ENCODE measurements around the gene IFI6.

IFI6 gene

GRCh38 chr1:27689423-27690173 is 17.6 kb upstream of the IFI6 start:
- Histone ChIP-seq H3K4me3 (ENCODE audit: low read length) (no peak overlapping the region), H3K4me1 (ENCODE audit: control insufficient read depth, low read length) (no peaks in the 10 kb centered on the region), H3F3A (ENCODE audit: control insufficient read depth, insufficient read depth) (no peaks in the 10 kb centered on the region), H3K27me3 (ENCODE audit: control insufficient read depth, low read length) (peaks cover 25% of the 10 kb centered on the region), H3K4me2 (ENCODE audit: low read length) (no peak overlapping the region), H3K79me2 (ENCODE audit: control insufficient read depth, low read length) (no peaks in the 10 kb centered on the region), H3K9me2 (replicated peaks; ENCODE audit: control insufficient read depth, low read length) (no peaks in the 10 kb centered on the region), H3K36me3 (ENCODE audit: control insufficient read depth, low read length) (no peaks in the 10 kb centered on the region), H3K9me3 (ENCODE audit: control insufficient read depth, insufficient read depth, low read length) (no peaks in the 10 kb centered on the region), H3K27ac (ENCODE audit: low read depth, low read length) (no peak overlapping the region), H4K20me1 (ENCODE audit: control insufficient read depth, insufficient read depth, low read depth, low read length) (no peaks in the 10 kb centered on the region)
- TF ChIP-seq CTCF (IDR thresholded peaks at IDR 0.05; ENCODE audit: low read depth, low read length, poor library complexity, severe bottlenecking) (no peak), EZH2phosphoT487 (IDR thresholded peaks at IDR 0.05; ENCODE audit: borderline replicate concordance, low read length) (no peak)

GRCh38 chr1:27687906-27688305 is 15.9 kb upstream of the IFI6 start:
- Histone ChIP-seq H3K27ac (ENCODE audit: low read depth, low read length) (no peak overlapping the region), H3F3A (ENCODE audit: control insufficient read depth, insufficient read depth) (no peaks in the 10 kb centered on the region), H3K9me3 (ENCODE audit: control insufficient read depth, insufficient read depth, low read length) (no peaks in the 10 kb centered on the region), H3K36me3 (ENCODE audit: control insufficient read depth, low read length) (no peaks in the 10 kb centered on the region), H3K27me3 (ENCODE audit: control insufficient read depth, low read length) (peaks cover 25% of the 10 kb centered on the region), H3K9me2 (replicated peaks; ENCODE audit: control insufficient read depth, low read length) (no peaks in the 10 kb centered on the region), H3K79me2 (ENCODE audit: control insufficient read depth, low read length) (no peaks in the 10 kb centered on the region), H3K4me3 (ENCODE audit: low read length) (no peak overlapping the region), H3K4me1 (ENCODE audit: control insufficient read depth, low read length) (no peaks in the 10 kb centered on the region), H4K20me1 (ENCODE audit: control insufficient read depth, insufficient read depth, low read depth, low read length) (no peaks in the 10 kb centered on the region), H3K4me2 (ENCODE audit: low read length) (no peak overlapping the region)
- TF ChIP-seq CTCF (IDR thresholded peaks at IDR 0.05; ENCODE audit: low read depth, low read length, poor library complexity, severe bottlenecking) (no peak), EZH2phosphoT487 (IDR thresholded peaks at IDR 0.05; ENCODE audit: borderline replicate concordance, low read length) (no peak)

- H3K9me3 ChIP-seq (ENCODE audit: control insufficient read depth, insufficient read depth, low read length), result peaks cover 10% of the 10 kb centered on the region; the same call in 1 of the 2 replicates
- H4K20me1 ChIP-seq (ENCODE audit: control insufficient read depth, insufficient read depth, low read depth, low read length), result no peaks in the 10 kb centered on the region
- H3K9me2 ChIP-seq (replicated peaks; ENCODE audit: control insufficient read depth, low read length), result no peaks in the 10 kb centered on the region
- H3K79me2 ChIP-seq (ENCODE audit: control insufficient read depth, low read length), result no peaks in the 10 kb centered on the region
- no peak overlapping the region for H3K4me3 ChIP-seq (ENCODE audit: low read length)
- no peak overlapping the region for H3K4me2 ChIP-seq (ENCODE audit: low read length)
- H3K4me1 ChIP-seq (ENCODE audit: control insufficient read depth, low read length), result no peaks in the 10 kb centered on the region
- peaks cover 19% of the 10 kb centered on the region for H3K27me3 ChIP-seq (ENCODE audit: control insufficient read depth, low read length)
- no peaks in the 10 kb centered on the region for H3K36me3 ChIP-seq (ENCODE audit: control insufficient read depth, low read length)
- no peaks in the 10 kb centered on the region for H3F3A ChIP-seq (ENCODE audit: control insufficient read depth, insufficient read depth)
- TF ChIP-seq CTCF (IDR thresholded peaks at IDR 0.05; ENCODE audit: low read depth, low read length, poor library complexity, severe bottlenecking), result no peak
- no peak for TF ChIP-seq EZH2phosphoT487 (IDR thresholded peaks at IDR 0.05; ENCODE audit: borderline replicate concordance, low read length)
- H3K27ac ChIP-seq (ENCODE audit: low read depth, low read length), result no peak overlapping the region
Measured at GRCh38 chr1:27686223-27686990, 14.4 kb upstream of the IFI6 start.

All from DOHH2 (cell line).